Gastrocnemius medialis (tissue), 4 donors: Measurements from ENCODE around the gene ENTR1.

Source experiments
- CTCF ChIP-seq, 5 experiments: fragments of 450-650 bp in 3 of 5; fragments of 200-600 bp in 2 of 5; sonication (generic) in 2 of 5; IDR thresholded peaks in 4 of 5; conservative IDR thresholded peaks in 1 of 5; 1 replicate in 4 of 5; 2 replicates in 1 of 5; pipeline ENCODE4 v1.5.1; 2016 to 2019; ENCODE audit warnings: antibody characterized with exemption in 5 of 5, mild to moderate bottlenecking in 3 of 5, moderate library complexity in 3 of 5
- POLR2A ChIP-seq, 2 donors: fragments of 450-650 bp; IDR thresholded peaks; one replicate each; pipeline ENCODE4 v1.6.1; 2017; ENCODE audit warnings: antibody characterized with exemption in 2 of 2, mild to moderate bottlenecking in 2 of 2, moderate library complexity in 2 of 2

GRCh38 chr9:136455043-136456002, 44.9 kb upstream of the ENTR1 start:
- TF ChIP-seq CTCF (IDR thresholded peaks at IDR 0.05 in 4 of 5, conservative IDR thresholded peaks at IDR 0.05 in 1 of 5) (no peak), POLR2A (IDR thresholded peaks at IDR 0.05) (no peak)
